Measurements from ENCODE around the gene RNF150. TPM values are rescaled to one million over a fixed set of nuclear protein-coding genes. Genes with fewer than 3 reads are reported as not detected.

The RNF150 gene
- total and polyA plus RNA-seq, 2 of the 8 experiments (the other 6 are each of a cell fraction or from before 2014, with no cell fraction given) = 3.4 to 4.8 TPM

- Histone ChIP-seq H3K14ac (ENCODE audit: insufficient read length) (no peak overlapping the region), H3K36me3 (ENCODE audit: control insufficient read depth in 2 of 4, insufficient read depth in 4 of 4, low read length in 3 of 4) (no peaks in the 10 kb centered on the region), H3K4me2 (ENCODE audit: insufficient read depth in 1 of 2, low read depth in 2 of 2, low read length in 2 of 2) (no peak overlapping the region), H2BK120ac (replicated peaks; ENCODE audit: low read depth, low read length) (no peak overlapping the region), H3K4ac (replicated peaks; ENCODE audit: insufficient read length, low read depth, low read length) (no peak overlapping the region), H4K91ac (replicated peaks; ENCODE audit: insufficient read length, low read length) (no peak overlapping the region), H2BK5ac (ENCODE audit: low read depth, low read length) (no peak overlapping the region), H3K23me2 (ENCODE audit: low read depth, low read length) (no peaks in the 10 kb centered on the region), H3K79me2 (ENCODE audit: control insufficient read depth in 1 of 2, insufficient read depth in 2 of 2, low read length in 2 of 2) (no peaks in the 10 kb centered on the region), H3K9ac (replicated peaks in 1 of 4; ENCODE audit: extremely low read depth in 1 of 4, low read depth in 3 of 4, low read length in 3 of 4) (no peak overlapping the region), H3K27me3 (replicated peaks in 1 of 4; ENCODE audit: control insufficient read depth in 3 of 4, extremely low read depth in 1 of 4, insufficient read depth in 3 of 4, low read length in 3 of 4) (no peaks in the 10 kb centered on the region), H3K56ac (replicated peaks; ENCODE audit: insufficient read length, low read depth, low read length) (no peak overlapping the region), H2BK20ac (ENCODE audit: low read length) (no peak overlapping the region), H3K4me1 (replicated peaks in 1 of 4; ENCODE audit: control insufficient read depth in 3 of 4, insufficient read depth in 4 of 4, low read length in 3 of 4) (no peaks in the 10 kb centered on the region), H4K8ac (ENCODE audit: extremely low read depth, insufficient read depth, low read length) (no peak overlapping the region), H3K9me3 (ENCODE audit: insufficient read depth in 2 of 2, low read depth in 1 of 2, low read length in 1 of 2) (no peaks in the 10 kb centered on the region), H3K18ac (ENCODE audit: extremely low read depth, low read length) (no peak overlapping the region), H3K27ac (ENCODE audit: low read depth, low read length) (no peak overlapping the region), H2AFZ (ENCODE audit: low read length) (no peak overlapping the region), H2AK5ac (ENCODE audit: low read depth, low read length) (no peak overlapping the region), H4K20me1 (replicated peaks in 1 of 2; ENCODE audit: control insufficient read depth in 1 of 2, insufficient read depth in 2 of 2, low read length in 2 of 2) (no peaks in the 10 kb centered on the region), H3K4me3 (ENCODE audit: extremely low read depth in 1 of 4, insufficient read depth in 2 of 4, low read depth in 3 of 4, low read length in 4 of 4) (no peak overlapping the region), H2BK15ac (ENCODE audit: low read length) (no peak overlapping the region), H4K5ac (ENCODE audit: insufficient read length, low read depth, low read length) (no peak overlapping the region), H3K79me1 (ENCODE audit: low read depth, low read length) (no peaks in the 10 kb centered on the region), H3K23ac (ENCODE audit: insufficient read length) (no peak overlapping the region), H2BK12ac (ENCODE audit: low read depth, low read length) (no peak overlapping the region)
- no peak for DNase-seq (ENCODE audit: low read depth in 1 of 2, low spot score in 2 of 2)
- FAIRE-seq = no peak
- ChIA-PET CTCF (ENCODE audit: partially characterized antibody) (interaction anchor here (1.8 kb wide), 1 partner anchor 10 kb away, joined by 6 read pairs; no protein-coding TSS in a partner anchor), POLR2A (ENCODE audit: partially characterized antibody) (no interaction called here)
- WGBS, 2 experiments (ENCODE audit: extremely low coverage in 1 of 2, insufficient coverage in 1 of 2, insufficient read length in 1 of 2, insufficient replicate concordance in 2 of 2, low coverage in 1 of 2, low lambda C conversion rate in 2 of 2, missing lambda C conversion rate in 1 of 2) = 96% methylated on average over 5 of the region's 5 CpGs; no CpG with 5 or more reads in 1 of the 2 experiments
- TF ChIP-seq GTF2F1 (IDR thresholded peaks at IDR 0.05; ENCODE audit: borderline replicate concordance, low read depth, low read length) (no peak), ATF3 (IDR thresholded peaks at IDR 0.05; ENCODE audit: insufficient read depth, low read depth, low read length) (no peak), CHD2 (IDR thresholded peaks at IDR 0.05; ENCODE audit: low read length) (no peak), KDM4A (IDR thresholded peaks at IDR 0.05; ENCODE audit: low read depth, low read length, severe bottlenecking) (no peak), BCL11A (IDR thresholded peaks at IDR 0.05; ENCODE audit: low read depth in 2 of 2, low read length in 2 of 2) (no peak), SP2 (IDR thresholded peaks at IDR 0.05; ENCODE audit: low read length) (no peak), ASH2L (IDR thresholded peaks at IDR 0.05; ENCODE audit: low read length) (no peak), CREB1 (IDR thresholded peaks at IDR 0.05) (no peak), BACH1 (IDR thresholded peaks at IDR 0.05; ENCODE audit: low read length) (no peak), RNF2 (IDR thresholded peaks at IDR 0.05; ENCODE audit: borderline replicate concordance, low read depth, low read length, missing control alignments, poor library complexity, severe bottlenecking) (no peak), SAP30 (IDR thresholded peaks at IDR 0.05; ENCODE audit: insufficient read depth, insufficient replicate concordance, low read length) (no peak), RXRA (IDR thresholded peaks at IDR 0.05; ENCODE audit: insufficient read depth, low read depth, low read length) (no peak)
- TF ChIP-seq, protein P1, sequence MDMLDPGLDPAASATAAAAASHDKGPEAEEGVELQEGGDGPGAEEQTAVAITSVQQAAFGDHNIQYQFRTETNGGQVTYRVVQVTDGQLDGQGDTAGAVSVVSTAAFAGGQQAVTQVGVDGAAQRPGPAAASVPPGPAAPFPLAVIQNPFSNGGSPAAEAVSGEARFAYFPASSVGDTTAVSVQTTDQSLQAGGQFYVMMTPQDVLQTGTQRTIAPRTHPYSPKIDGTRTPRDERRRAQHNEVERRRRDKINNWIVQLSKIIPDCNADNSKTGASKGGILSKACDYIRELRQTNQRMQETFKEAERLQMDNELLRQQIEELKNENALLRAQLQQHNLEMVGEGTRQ (IDR thresholded peaks at IDR 0.05; ENCODE audit: low read length) = no peak
Measured at GRCh38 chr4:140986045-140986444, 147.2 kb downstream of the RNF150 start.

All from H1 (cell line).